SK-N-SH (cell line): ENCODE measurements around the gene C11orf68. TPM values are rescaled to one million over a fixed set of nuclear protein-coding genes. Genes with fewer than 3 reads are reported as not detected.

Source experiments
- CTCF ChIA-PET: fragments of 300-600, 350-600 bp; formaldehyde crosslinking; extraction: SDS; loops from one replicate; lab custom pipeline; 2021; lab: Yijun Ruan, JAX
- POLR2A ChIA-PET: fragments of 350-600 bp; sonication (Branson Sonifier 250); formaldehyde crosslinking; extraction: SDS; loops from one replicate; lab custom pipeline; 2020; ENCODE audit warnings: antibody characterized with exemption, inconsistent platforms; lab: Yijun Ruan, JAX
- DNase-seq: peaks from one replicate; pipeline ENCODE4 v3.0.0; 2012
- H2AFZ ChIP-seq: fragments of 200-600 bp; sonication (generic); 2 replicates; pipeline ENCODE4 v1.8.1; 2016; ENCODE audit warnings: antibody characterized with exemption, mild to moderate bottlenecking, low read depth
- H3F3A ChIP-seq: fragments of 200-600 bp; sonication (generic); replicated peaks from 2 replicates; pipeline ENCODE3; 2016; ENCODE audit warnings: antibody characterized with exemption, mild to moderate bottlenecking; ENCODE audit not compliant: insufficient read depth
- H3K27ac ChIP-seq, 2 experiments: fragments of 200-500 bp in 1 of 2; fragments of 200-600 bp in 1 of 2; sonication (Bioruptor generic) in 1 of 2; sonication (generic), shearing (Covaris generic) in 1 of 2; 2 replicates each; pipeline versions ENCODE4 v1.5.1 to v1.6.1; 2014 to 2016; ENCODE audit warnings: low read depth in 2 of 2, inconsistent platforms in 1 of 2, low read length in 1 of 2, mild to moderate bottlenecking in 1 of 2, mixed read lengths in 1 of 2
- H3K27me3 ChIP-seq: fragments of 200-600 bp; sonication (generic), shearing (Covaris generic); 2 replicates; pipeline ENCODE4 v1.6.1; 2016; ENCODE audit warnings: mixed run types; ENCODE audit not compliant: insufficient read depth
- H3K36me3 ChIP-seq, 2 experiments: fragments of 200-500 bp in 1 of 2; fragments of 200-600 bp in 1 of 2; sonication (Bioruptor generic) in 1 of 2; sonication (generic) in 1 of 2; replicated peaks in 1 of 2; 2 replicates each; pipeline versions ENCODE3 to v1.5.1; 2014 to 2016; ENCODE audit warnings: low read length in 1 of 2, mild to moderate bottlenecking in 1 of 2; ENCODE audit not compliant: insufficient read depth in 2 of 2, control insufficient read depth in 1 of 2
- H3K4me1 ChIP-seq, 2 experiments: fragments of 200-500 bp in 1 of 2; fragments of 200-600 bp in 1 of 2; sonication (Bioruptor generic) in 1 of 2; sonication (generic), shearing (Covaris generic) in 1 of 2; 2 replicates each; pipeline versions ENCODE4 v1.5.1 to v1.6.1; 2014 to 2016; ENCODE audit warnings: low read depth in 1 of 2, low read length in 1 of 2, mixed run types in 1 of 2; ENCODE audit not compliant: insufficient read depth in 2 of 2, control insufficient read depth in 1 of 2
- H3K4me2 ChIP-seq: fragments of 200-600 bp; sonication (generic), shearing (Covaris generic); 2 replicates; pipeline ENCODE4 v1.6.1; 2017; ENCODE audit warnings: mixed run types
- H3K4me3 ChIP-seq, 2 experiments: fragments of 200-500 bp in 1 of 2; fragments of 200-600 bp in 1 of 2; sonication (Bioruptor generic) in 1 of 2; sonication (generic), shearing (Covaris generic) in 1 of 2; 2 replicates each; pipeline versions ENCODE4 v1.5.1 to v1.8.1; 2014 to 2016; ENCODE audit warnings: low read depth in 2 of 2, inconsistent platforms in 1 of 2, low read length in 1 of 2, mild to moderate bottlenecking in 1 of 2, mixed read lengths in 1 of 2, moderate library complexity in 1 of 2
- H3K79me2 ChIP-seq: fragments of 200-600 bp; sonication (generic); 2 replicates; pipeline ENCODE4 v1.8.1; 2017; ENCODE audit warnings: mild to moderate bottlenecking; ENCODE audit not compliant: insufficient read depth
- H3K9ac ChIP-seq: fragments of 200-600 bp; sonication (generic); 2 replicates; pipeline ENCODE4 v1.6.1; 2017; ENCODE audit warnings: mixed run types
- H3K9me2 ChIP-seq: fragments of 200-600 bp; sonication (generic); 2 replicates; pipeline ENCODE4 v1.6.1; 2017; ENCODE audit warnings: mixed run types
- H3K9me3 ChIP-seq: fragments of 200-600 bp; sonication (generic); 2 replicates; pipeline ENCODE4 v1.6.1; 2017; ENCODE audit warnings: mixed run types, mild to moderate bottlenecking, moderate library complexity
- H4K20me1 ChIP-seq: fragments of 200-600 bp; sonication (generic); 2 replicates; pipeline ENCODE4 v1.6.1; 2017; ENCODE audit warnings: mild to moderate bottlenecking, mixed run types; ENCODE audit not compliant: insufficient read depth
- CHD2 ChIP-seq: fragments of 150-350 bp; IDR thresholded peaks from 2 replicates; pipeline ENCODE4 v1.6.1; 2018; ENCODE audit warnings: low read length; ENCODE audit not compliant: partially characterized antibody
- CTCF ChIP-seq: fragments of 200-600 bp; sonication (generic); IDR thresholded peaks from 2 replicates; pipeline ENCODE4 v1.6.1; 2017; ENCODE audit warnings: antibody characterized with exemption, mild to moderate bottlenecking, moderate library complexity
- EP300 ChIP-seq, 2 experiments: IDR thresholded peaks; 2 replicates each; pipeline versions ENCODE4 v1.4.0 to v1.6.1; 2012; ENCODE audit warnings: borderline replicate concordance in 1 of 2, low read depth in 1 of 2, low read length in 1 of 2
- EZH2phosphoT487 ChIP-seq: fragments of 200-600 bp; sonication (generic); IDR thresholded peaks from 2 replicates; pipeline ENCODE4 v1.6.1; 2017; ENCODE audit warnings: low read depth, mixed run types, mild to moderate bottlenecking, antibody characterized with exemption, moderate library complexity, borderline replicate concordance
- FOSL2 ChIP-seq: IDR thresholded peaks from 2 replicates; pipeline ENCODE4 v1.4.0; 2012; ENCODE audit warnings: low read depth, mild to moderate bottlenecking, moderate library complexity, borderline replicate concordance
- FOXJ3 ChIP-seq: sonication (generic); formaldehyde crosslinking; IDR thresholded peaks from 2 replicates; pipeline ENCODE4 v1.5.1; 2020; ENCODE audit warnings: mild to moderate bottlenecking, missing genetic modification reagents
- GATA2 ChIP-seq: sonication (generic); formaldehyde crosslinking; IDR thresholded peaks from 2 replicates; pipeline ENCODE4 v1.5.0; 2020; ENCODE audit warnings: mild to moderate bottlenecking, missing genetic modification reagents
- IRF3 ChIP-seq: fragments of 150-350 bp; IDR thresholded peaks from 2 replicates; pipeline ENCODE4 v1.6.1; 2016; ENCODE audit warnings: mild to moderate bottlenecking, low read depth, low read length
- JUND ChIP-seq: IDR thresholded peaks from 2 replicates; pipeline ENCODE4 v1.4.0; 2012
- MEF2A ChIP-seq: IDR thresholded peaks from 2 replicates; pipeline ENCODE4 v1.4.0; 2012; ENCODE audit warnings: low read depth, borderline replicate concordance
- NFIC ChIP-seq: IDR thresholded peaks from 2 replicates; pipeline ENCODE4 v1.4.0; 2012; ENCODE audit warnings: borderline replicate concordance
- PBX3 ChIP-seq: IDR thresholded peaks from 2 replicates; pipeline ENCODE4; 2012
- POLR2AphosphoS5 ChIP-seq: IDR thresholded peaks from 2 replicates; pipeline ENCODE4 v1.6.1; 2012; ENCODE audit warnings: low read depth, low read length
- RCOR1 ChIP-seq: fragments of 150-350 bp; IDR thresholded peaks from 2 replicates; pipeline ENCODE4 v1.6.1; 2017; ENCODE audit warnings: antibody characterized with exemption, low read length
- RXRA ChIP-seq: IDR thresholded peaks from 2 replicates; pipeline ENCODE4 v1.4.0; 2012; ENCODE audit warnings: low read depth, mild to moderate bottlenecking, borderline replicate concordance
- SMC3 ChIP-seq: IDR thresholded peaks from 2 replicates; pipeline ENCODE4 v1.6.1; 2012; ENCODE audit warnings: low read depth, low read length, improper control_type of control experiment
- TAF1 ChIP-seq: IDR thresholded peaks from 2 replicates; pipeline ENCODE4 v1.6.1; 2012; ENCODE audit warnings: low read depth, mild to moderate bottlenecking, low read length, moderate library complexity, borderline replicate concordance
- TEAD4 ChIP-seq: IDR thresholded peaks from 2 replicates; pipeline ENCODE4 v1.4.0; 2012; ENCODE audit warnings: mild to moderate bottlenecking, borderline replicate concordance; ENCODE audit not compliant: insufficient read depth
- YY1 ChIP-seq: IDR thresholded peaks from 2 replicates; pipeline ENCODE4 v1.4.0; 2012; ENCODE audit warnings: low read depth, mild to moderate bottlenecking
- ZBTB33 ChIP-seq: IDR thresholded peaks from 2 replicates; pipeline ENCODE4 v1.4.0; 2012; ENCODE audit warnings: low read depth, borderline replicate concordance
- WGBS: methylation state at CpG from one replicate; pipeline ENCODE4 v1.1.6; 2017; ENCODE audit warnings: low lambda C conversion rate; 5-methylcytosine and 5-hydroxymethylcytosine counted together
- polyA plus RNA-seq, 3 experiments: library from polyadenylated mRNA; depleted of rRNA; stranded (reverse); fragments of >200 nt; gene quantifications; 2 replicates each; pipeline ENCODE4 v1.2.3, GENCODE V29; 2012

Gene C11orf68
- polyA plus RNA-seq, 1 of the 3 experiments (the other 2 are of a cell fraction) = 65.3 TPM

DNA sequence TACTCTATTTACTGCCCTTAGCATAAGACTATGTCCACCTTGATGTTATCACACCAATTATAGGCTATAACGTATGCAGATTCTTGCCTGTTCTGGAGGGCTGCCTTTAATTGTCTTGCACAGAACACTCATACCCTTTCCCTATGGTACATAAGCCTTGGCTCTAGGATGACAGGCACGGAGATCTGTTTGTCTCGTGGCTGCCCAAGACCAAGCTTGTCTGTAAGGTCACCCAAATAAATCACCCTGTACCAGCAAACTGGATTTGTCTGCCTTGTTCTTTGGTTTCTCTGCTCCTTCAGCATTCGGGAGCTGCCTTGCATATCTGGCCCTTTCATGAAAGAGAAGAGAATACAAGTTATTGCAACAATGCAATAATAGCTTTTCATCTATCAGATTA lies 18.9 kb upstream of the C11orf68 start:
- WGBS = 43% methylated on average over 4 of the region's 4 CpGs
- H3K4me1 ChIP-seq = peaks cover 0 to 12% of the 10 kb centered on the region in 2 experiments; a peak in 2 of 4 replicates
- H3K4me2 ChIP-seq = no peak overlapping the region
- H3K27me3 ChIP-seq = no peaks in the 10 kb centered on the region
- ChIA-PET CTCF (interaction anchor here (1.0 to 1.8 kb wide), 5 partner anchors 13 to 105 kb away, joined by 3 to 6 read pairs (median 4); partner anchors contain the start of gene FIBP), POLR2A (no interaction called here)
- peaks cover 12% of the 10 kb centered on the region for H3F3A ChIP-seq
- H4K20me1 ChIP-seq = no peaks in the 10 kb centered on the region
- no peaks in the 10 kb centered on the region for H3K9me2 ChIP-seq
- H3K36me3 ChIP-seq = no peaks in the 10 kb centered on the region
- H3K79me2 ChIP-seq = no peaks in the 10 kb centered on the region
- no peak overlapping the region for H3K4me3 ChIP-seq
- no peak for DNase-seq
- 0 out of 2 replicates have a peak overlapping the region, but pooled peaks have one; percentile 35 for H2AFZ ChIP-seq
- H3K9ac ChIP-seq = no peak overlapping the region
- H3K9me3 ChIP-seq = no peaks in the 10 kb centered on the region
- TF ChIP-seq JUND (no peak), TEAD4 (no peak), POLR2AphosphoS5 (no peak), FOXJ3 (no peak), MEF2A (no peak), FOSL2 (no peak), NFIC (no peak), SMC3 (no peak)
- TF ChIP-seq, all 33 proteins: peak for 0
- no peak overlapping the region for H3K27ac ChIP-seq

- Histone ChIP-seq H3K36me3 (no peaks in the 10 kb centered on the region), H3K4me2 (no peak overlapping the region), H4K20me1 (no peaks in the 10 kb centered on the region), H3K4me1 (peaks cover 0 to 3% of the 10 kb centered on the region in 2 experiments; a peak in 1 of 4 replicates), H3K79me2 (no peaks in the 10 kb centered on the region), H3K27ac (no peak overlapping the region), H3K9ac (no peak overlapping the region), H3K9me2 (no peaks in the 10 kb centered on the region), H3K9me3 (no peaks in the 10 kb centered on the region), H2AFZ (0 out of 2 replicates have a peak overlapping the region, but pooled peaks have one; percentile 29), H3F3A (peaks cover 4% of the 10 kb centered on the region), H3K4me3 (no peak overlapping the region), H3K27me3 (no peaks in the 10 kb centered on the region)
- 81% methylated on average over 4 of the region's 4 CpGs for WGBS
- ChIA-PET CTCF (interaction anchor here (4.0 kb wide), 1 partner anchor 12 kb away, joined by 22 read pairs; no protein-coding TSS in a partner anchor), POLR2A (no interaction called here)
- TF ChIP-seq MEF2A = no peak
- no peak for TF ChIP-seq CHD2
- TF ChIP-seq POLR2AphosphoS5 = no peak
- no peak for TF ChIP-seq EZH2phosphoT487
- no peak for TF ChIP-seq EP300 (IDR thresholded peaks at IDR 0.05; ENCODE audit: borderline replicate concordance in 1 of 2, low read depth in 1 of 2, low read length in 1 of 2)
- TF ChIP-seq YY1 = no peak
- no peak for TF ChIP-seq TAF1
- no peak for TF ChIP-seq GATA2 (CRISPR knock-in tag)
- TF ChIP-seq PBX3 = no peak
- TF ChIP-seq IRF3 = no peak
- no peak for TF ChIP-seq TEAD4
- TF ChIP-seq RCOR1 = no peak
- no peak for TF ChIP-seq RXRA
- TF ChIP-seq CTCF = no peak
- no peak for TF ChIP-seq ZBTB33
- no peak for TF ChIP-seq FOSL2
- DNase-seq = no peak
Observed at GRCh38 chr11:65934014-65934413, 15.2 kb upstream of the C11orf68 start.
